HG03135 (cell line): ENCODE results near the gene EFNA1.
"Not testable (repeated sequence)": the region's sequence is repeated elsewhere in the genome, so short reads cannot be mapped to it uniquely, and the experiment has no call there.

ENCODE experiments used
- ATAC-seq: cut with Tn5 transposase; IDR thresholded peaks from one replicate; pipeline ENCODE4 v1.9.1; 2021; ENCODE audit warnings: mild to moderate bottlenecking, moderate library complexity; ENCODE audit not compliant: unreplicated experiment

EFNA1 gene

GRCh38 chr1:155092131-155092530, 35.5 kb upstream of the EFNA1 start:
- ATAC-seq, result no peak

GRCh38 chr1:155092641-155093040, 35.0 kb upstream of the EFNA1 start:
- ATAC-seq, result no peak

- no peak for ATAC-seq
These were observed 33.6 kb upstream of the EFNA1 start for GRCh38 chr1:155093911-155094621.

- no peak for ATAC-seq
These were observed 33.1 kb upstream of the EFNA1 start for GRCh38 chr1:155094622-155094948.

- no peak for ATAC-seq
These were observed 28.3 kb upstream of the EFNA1 start for GRCh38 chr1:155099331-155099730.

- ATAC-seq, result no peak
These were observed 24.4 kb upstream of the EFNA1 start for GRCh38 chr1:155103325-155103724.

GRCh38 chr1:155104605-155105534, 22.8 kb upstream of the EFNA1 start:
- no peak for ATAC-seq

- no peak for ATAC-seq
These were observed 22.1 kb upstream of the EFNA1 start for GRCh38 chr1:155105604-155106011.

GRCh38 chr1:155106862-155107261, 20.8 kb upstream of the EFNA1 start:
- ATAC-seq, result no peak

- no peak for ATAC-seq
These were observed 20.1 kb upstream of the EFNA1 start for GRCh38 chr1:155107309-155108264.

- ATAC-seq, result no peak
These were observed 19.4 kb upstream of the EFNA1 start for GRCh38 chr1:155108296-155108695.

GRCh38 chr1:155110381-155110780, 17.3 kb upstream of the EFNA1 start:
- ATAC-seq, result no peak

- ATAC-seq, result no peak
These were observed 16.9 kb upstream of the EFNA1 start for GRCh38 chr1:155110826-155111225.

- no peak for ATAC-seq
These were observed 14.2 kb upstream of the EFNA1 start for GRCh38 chr1:155113450-155113980.

- no peak for ATAC-seq
These were observed 11.4 kb upstream of the EFNA1 start for GRCh38 chr1:155116113-155116764.

- ATAC-seq, result no peak
These were observed 10.1 kb upstream of the EFNA1 start for GRCh38 chr1:155117610-155118009.

- ATAC-seq, result not testable (repeated sequence)
These were observed 9.6 kb upstream of the EFNA1 start for GRCh38 chr1:155118090-155118489.

- no peak for ATAC-seq
These were observed 7.4 kb upstream of the EFNA1 start for GRCh38 chr1:155120253-155120652.

GRCh38 chr1:155121249-155121648, 6.4 kb upstream of the EFNA1 start:
- no peak for ATAC-seq

GRCh38 chr1:155122308-155122707, 5.4 kb upstream of the EFNA1 start:
- no peak for ATAC-seq
